ENCODE results near the gene EIF4G3. TPM values are rescaled to one million over a fixed set of nuclear protein-coding genes. Genes with fewer than 3 reads are reported as not detected.

EIF4G3 gene
- polyA plus RNA-seq, 4 donors = 10.8 to 32.1 (median 20.1) TPM

DNA sequence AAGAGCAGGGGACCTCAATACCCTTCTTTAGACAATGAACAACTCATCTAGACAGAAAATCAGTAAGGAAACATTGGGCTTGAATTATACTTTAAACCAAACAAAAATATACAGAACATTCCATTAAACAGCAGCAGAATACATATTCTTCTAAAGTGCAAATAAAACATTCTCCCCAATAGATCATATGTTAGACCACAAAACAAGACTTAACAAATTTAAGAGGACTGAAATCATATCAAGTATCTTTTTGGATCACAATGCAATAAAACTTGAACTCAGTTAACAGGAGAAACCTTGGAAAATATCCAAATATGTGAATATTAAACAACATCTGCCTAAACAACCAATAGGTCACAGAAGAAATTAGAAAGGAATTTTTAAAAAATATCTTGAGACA, 341.9 kb downstream of the EIF4G3 start:
- H3K9me3 ChIP-seq (ENCODE audit: control insufficient read depth in 2 of 2, insufficient read depth in 1 of 2, low read depth in 1 of 2, low read length in 1 of 2) = peaks cover 0 to 2% of the 10 kb centered on the region in 2 donors
- DNase-seq (no peak), FAIRE-seq (no peak)
- H3K4me1 ChIP-seq (ENCODE audit: control insufficient read depth in 3 of 3, insufficient read depth in 2 of 3, low read depth in 1 of 3, low read length in 2 of 3) = no peaks in the 10 kb centered on the region
- H3K27ac ChIP-seq (ENCODE audit: low read depth in 1 of 3, low read length in 2 of 3) = no peak overlapping the region
- H3K27me3 ChIP-seq (ENCODE audit: control insufficient read depth in 3 of 3, insufficient read depth in 3 of 3, low read length in 3 of 3) = no peaks in the 10 kb centered on the region
- H3K36me3 ChIP-seq (ENCODE audit: control insufficient read depth in 3 of 3, insufficient read depth in 2 of 3, low read depth in 1 of 3, low read length in 3 of 3) = peaks cover 0 to 16% (median 3%) of the 10 kb centered on the region in 3 donors
- no peak overlapping the region for H3K4me3 ChIP-seq (ENCODE audit: low read depth in 1 of 3, low read length in 3 of 3)

GRCh38 chr1:20834192-20834591, 342.5 kb downstream of the EIF4G3 start:
- FAIRE-seq (no peak), DNase-seq (no peak)
- peaks cover 0 to 11% (median 1%) of the 10 kb centered on the region in 3 donors for H3K36me3 ChIP-seq (ENCODE audit: control insufficient read depth in 3 of 3, insufficient read depth in 2 of 3, low read depth in 1 of 3, low read length in 3 of 3)
- no peaks in the 10 kb centered on the region for H3K4me1 ChIP-seq (ENCODE audit: control insufficient read depth in 3 of 3, insufficient read depth in 2 of 3, low read depth in 1 of 3, low read length in 2 of 3)
- H3K27me3 ChIP-seq (ENCODE audit: control insufficient read depth in 3 of 3, insufficient read depth in 3 of 3, low read length in 3 of 3) = no peaks in the 10 kb centered on the region
- H3K4me3 ChIP-seq (ENCODE audit: low read depth in 1 of 3, low read length in 3 of 3) = no peak overlapping the region
- H3K27ac ChIP-seq (ENCODE audit: low read depth in 1 of 3, low read length in 2 of 3) = no peak overlapping the region
- peaks cover 0 to 2% of the 10 kb centered on the region in 2 donors for H3K9me3 ChIP-seq (ENCODE audit: control insufficient read depth in 2 of 2, insufficient read depth in 1 of 2, low read depth in 1 of 2, low read length in 1 of 2)
- 97 to 100% (median 98%) methylated on average over 1 of the region's 1 CpG for WGBS, 3 donors

- H3K27ac ChIP-seq (ENCODE audit: low read depth in 1 of 3, low read length in 2 of 3) = no peak overlapping the region
- peaks cover 0 to 8% (median 4%) of the 10 kb centered on the region in 3 donors for H3K36me3 ChIP-seq (ENCODE audit: control insufficient read depth in 3 of 3, insufficient read depth in 2 of 3, low read depth in 1 of 3, low read length in 3 of 3)
- peaks cover 0 to 2% of the 10 kb centered on the region in 2 donors for H3K9me3 ChIP-seq (ENCODE audit: control insufficient read depth in 2 of 2, insufficient read depth in 1 of 2, low read depth in 1 of 2, low read length in 1 of 2)
- no peaks in the 10 kb centered on the region for H3K4me1 ChIP-seq (ENCODE audit: control insufficient read depth in 3 of 3, insufficient read depth in 2 of 3, low read depth in 1 of 3, low read length in 2 of 3)
- no peaks in the 10 kb centered on the region for H3K27me3 ChIP-seq (ENCODE audit: control insufficient read depth in 3 of 3, insufficient read depth in 3 of 3, low read length in 3 of 3)
- FAIRE-seq = no peak
- no peak for DNase-seq
- H3K4me3 ChIP-seq (ENCODE audit: low read depth in 1 of 3, low read length in 3 of 3) = no peak overlapping the region
- WGBS, 3 donors = 97 to 99% (median 97%) methylated on average over 2 of the region's 2 CpGs
Observed at GRCh38 chr1:20830378-20830777, 346.3 kb downstream of the EIF4G3 start.

DNA sequence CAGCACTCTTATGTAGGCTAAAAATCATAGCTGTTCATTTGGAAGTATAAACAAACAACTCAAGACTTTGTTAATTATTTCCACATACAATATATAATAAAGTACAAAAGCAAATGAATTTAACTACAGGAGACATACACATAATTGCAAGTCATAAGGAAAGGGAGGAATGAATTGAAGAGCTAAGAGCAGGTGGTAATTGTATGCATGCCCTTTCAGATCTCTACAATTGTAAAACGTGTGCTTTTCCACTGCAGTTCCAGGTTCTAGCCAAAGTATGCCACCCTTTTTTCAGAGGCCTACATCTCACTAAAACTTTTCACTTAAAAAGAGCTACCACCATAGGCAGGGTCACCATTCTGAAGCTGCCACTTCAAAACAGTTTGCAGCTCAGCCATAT, 346.8 kb downstream of the EIF4G3 start:
- 63 to 84% (median 78%) methylated on average over 1 of the region's 1 CpG for WGBS, 3 donors
- Histone ChIP-seq H3K9me3 (ENCODE audit: control insufficient read depth in 2 of 2, insufficient read depth in 1 of 2, low read depth in 1 of 2, low read length in 1 of 2) (peaks cover 0 to 2% of the 10 kb centered on the region in 2 donors), H3K4me3 (ENCODE audit: low read depth in 1 of 3, low read length in 3 of 3) (no peak overlapping the region), H3K27me3 (ENCODE audit: control insufficient read depth in 3 of 3, insufficient read depth in 3 of 3, low read length in 3 of 3) (no peaks in the 10 kb centered on the region), H3K4me1 (ENCODE audit: control insufficient read depth in 3 of 3, insufficient read depth in 2 of 3, low read depth in 1 of 3, low read length in 2 of 3) (no peaks in the 10 kb centered on the region), H3K36me3 (ENCODE audit: control insufficient read depth in 3 of 3, insufficient read depth in 2 of 3, low read depth in 1 of 3, low read length in 3 of 3) (peaks cover 0 to 10% (median 4%) of the 10 kb centered on the region in 3 donors), H3K27ac (ENCODE audit: low read depth in 1 of 3, low read length in 2 of 3) (no peak overlapping the region)
- no peak for FAIRE-seq
- no peak for DNase-seq

- H3K27me3 ChIP-seq (ENCODE audit: control insufficient read depth in 3 of 3, insufficient read depth in 3 of 3, low read length in 3 of 3) = no peaks in the 10 kb centered on the region
- WGBS, 3 donors = 93 to 100% (median 100%) methylated on average over 1 of the region's 1 CpG
- DNase-seq = no peak
- no peak overlapping the region for H3K27ac ChIP-seq (ENCODE audit: low read depth in 1 of 3, low read length in 2 of 3)
- FAIRE-seq = no peak
- H3K36me3 ChIP-seq (ENCODE audit: control insufficient read depth in 3 of 3, insufficient read depth in 2 of 3, low read depth in 1 of 3, low read length in 3 of 3) = peaks cover 0 to 12% (median 5%) of the 10 kb centered on the region in 3 donors
- no peaks in the 10 kb centered on the region for H3K4me1 ChIP-seq (ENCODE audit: control insufficient read depth in 3 of 3, insufficient read depth in 2 of 3, low read depth in 1 of 3, low read length in 2 of 3)
- H3K4me3 ChIP-seq (ENCODE audit: low read depth in 1 of 3, low read length in 3 of 3) = no peak overlapping the region
- peaks cover 0 to 2% of the 10 kb centered on the region in 2 donors for H3K9me3 ChIP-seq (ENCODE audit: control insufficient read depth in 2 of 2, insufficient read depth in 1 of 2, low read depth in 1 of 2, low read length in 1 of 2)
Observed at GRCh38 chr1:20829531-20829930, 347.2 kb downstream of the EIF4G3 start.

- H3K4me1 ChIP-seq (ENCODE audit: control insufficient read depth in 3 of 3, insufficient read depth in 2 of 3, low read depth in 1 of 3, low read length in 2 of 3) = no peaks in the 10 kb centered on the region
- no peak for DNase-seq
- no peak for FAIRE-seq
- no peaks in the 10 kb centered on the region for H3K27me3 ChIP-seq (ENCODE audit: control insufficient read depth in 3 of 3, insufficient read depth in 3 of 3, low read length in 3 of 3)
- H3K4me3 ChIP-seq (ENCODE audit: low read depth in 1 of 3, low read length in 3 of 3) = no peak overlapping the region
- H3K27ac ChIP-seq (ENCODE audit: low read depth in 1 of 3, low read length in 2 of 3) = no peak overlapping the region
- H3K9me3 ChIP-seq (ENCODE audit: control insufficient read depth in 2 of 2, insufficient read depth in 1 of 2, low read depth in 1 of 2, low read length in 1 of 2) = no peaks in the 10 kb centered on the region
- peaks cover 0 to 21% (median 8%) of the 10 kb centered on the region in 3 donors for H3K36me3 ChIP-seq (ENCODE audit: control insufficient read depth in 3 of 3, insufficient read depth in 2 of 3, low read depth in 1 of 3, low read length in 3 of 3)
Observed at GRCh38 chr1:20823845-20824244, 352.9 kb downstream of the EIF4G3 start.

- DNase-seq (no peak), FAIRE-seq (no peak)
- no peak overlapping the region for H3K27ac ChIP-seq (ENCODE audit: low read depth in 1 of 3, low read length in 2 of 3)
- H3K9me3 ChIP-seq (ENCODE audit: control insufficient read depth in 2 of 2, insufficient read depth in 1 of 2, low read depth in 1 of 2, low read length in 1 of 2) = no peaks in the 10 kb centered on the region
- H3K36me3 ChIP-seq (ENCODE audit: control insufficient read depth in 3 of 3, insufficient read depth in 2 of 3, low read depth in 1 of 3, low read length in 3 of 3) = peaks cover 3 to 23% (median 4%) of the 10 kb centered on the region in 3 donors
- no peak overlapping the region for H3K4me3 ChIP-seq (ENCODE audit: low read depth in 1 of 3, low read length in 3 of 3)
- 42 to 52% (median 50%) methylated on average over 2 of the region's 2 CpGs for WGBS, 3 donors
- no peaks in the 10 kb centered on the region for H3K27me3 ChIP-seq (ENCODE audit: control insufficient read depth in 3 of 3, insufficient read depth in 3 of 3, low read length in 3 of 3)
- no peaks in the 10 kb centered on the region for H3K4me1 ChIP-seq (ENCODE audit: control insufficient read depth in 3 of 3, insufficient read depth in 2 of 3, low read depth in 1 of 3, low read length in 2 of 3)
Observed at GRCh38 chr1:20821466-20821865, 355.2 kb downstream of the EIF4G3 start.

DNA sequence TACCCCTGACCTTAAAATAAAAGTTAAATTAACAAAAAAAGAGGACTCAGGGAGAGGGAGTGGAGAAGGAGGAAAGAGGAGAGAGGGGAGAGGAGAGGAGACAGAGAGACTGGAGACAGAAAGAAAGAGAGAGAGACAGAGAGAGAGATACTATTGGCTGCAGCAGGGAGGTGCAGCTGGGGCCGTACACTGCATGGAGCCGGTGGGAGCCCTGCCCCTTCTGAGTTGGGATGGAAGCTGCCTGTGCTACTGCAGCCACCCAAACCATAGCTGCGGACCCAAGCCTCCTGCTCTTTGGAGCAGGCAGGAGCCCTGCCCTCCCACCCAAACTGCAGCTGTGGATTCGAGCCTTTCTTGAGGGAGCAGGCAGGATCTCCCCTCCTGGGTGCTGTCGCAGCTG, 356.9 kb downstream of the EIF4G3 start:
- Histone ChIP-seq H3K4me1 (ENCODE audit: control insufficient read depth in 3 of 3, insufficient read depth in 2 of 3, low read depth in 1 of 3, low read length in 2 of 3) (no peaks in the 10 kb centered on the region), H3K4me3 (ENCODE audit: low read depth in 1 of 3, low read length in 3 of 3) (no peak overlapping the region), H3K27ac (ENCODE audit: low read depth in 1 of 3, low read length in 2 of 3) (no peak overlapping the region), H3K27me3 (ENCODE audit: control insufficient read depth in 3 of 3, insufficient read depth in 3 of 3, low read length in 3 of 3) (no peaks in the 10 kb centered on the region), H3K36me3 (ENCODE audit: control insufficient read depth in 3 of 3, insufficient read depth in 2 of 3, low read depth in 1 of 3, low read length in 3 of 3) (peaks cover 3 to 22% (median 3%) of the 10 kb centered on the region in 3 donors), H3K9me3 (ENCODE audit: control insufficient read depth in 2 of 2, insufficient read depth in 1 of 2, low read depth in 1 of 2, low read length in 1 of 2) (no peaks in the 10 kb centered on the region)
- FAIRE-seq (no peak), DNase-seq (no peak)
- 90 to 97% (median 94%) methylated on average over 5 of the region's 5 CpGs for WGBS, 3 donors

GRCh38 chr1:20814534-20814871, 362.2 kb downstream of the EIF4G3 start:
- Histone ChIP-seq H3K4me1 (ENCODE audit: control insufficient read depth in 3 of 3, insufficient read depth in 2 of 3, low read depth in 1 of 3, low read length in 2 of 3) (no peaks in the 10 kb centered on the region), H3K4me3 (ENCODE audit: low read depth in 1 of 3, low read length in 3 of 3) (no peak overlapping the region), H3K9me3 (ENCODE audit: control insufficient read depth in 2 of 2, insufficient read depth in 1 of 2, low read depth in 1 of 2, low read length in 1 of 2) (no peaks in the 10 kb centered on the region), H3K27ac (ENCODE audit: low read depth in 1 of 3, low read length in 2 of 3) (no peak overlapping the region), H3K36me3 (ENCODE audit: control insufficient read depth in 3 of 3, insufficient read depth in 2 of 3, low read depth in 1 of 3, low read length in 3 of 3) (peaks cover 3 to 14% (median 4%) of the 10 kb centered on the region in 3 donors), H3K27me3 (ENCODE audit: control insufficient read depth in 3 of 3, insufficient read depth in 3 of 3, low read length in 3 of 3) (no peaks in the 10 kb centered on the region)
- WGBS, 3 donors = no CpG with 5 or more reads among the region's 4 CpGs
- DNase-seq = no peak
- FAIRE-seq = no peak

Data from small intestine (tissue), 7 donors.